DMS53 treated with DMSO at 0.1 percent for 48 hours (cell line): ENCODE measurements around the gene EFNB3.
A peak's percentile ranks its signal among the peaks of the same experiment; 100 is the strongest.

ENCODE experiments used
- DNase-seq: peaks from one replicate; lab custom pipeline; 2025; ENCODE audit not compliant: unreplicated experiment; lab: John Stamatoyannopoulos, UW

The EFNB3 gene

DNA sequence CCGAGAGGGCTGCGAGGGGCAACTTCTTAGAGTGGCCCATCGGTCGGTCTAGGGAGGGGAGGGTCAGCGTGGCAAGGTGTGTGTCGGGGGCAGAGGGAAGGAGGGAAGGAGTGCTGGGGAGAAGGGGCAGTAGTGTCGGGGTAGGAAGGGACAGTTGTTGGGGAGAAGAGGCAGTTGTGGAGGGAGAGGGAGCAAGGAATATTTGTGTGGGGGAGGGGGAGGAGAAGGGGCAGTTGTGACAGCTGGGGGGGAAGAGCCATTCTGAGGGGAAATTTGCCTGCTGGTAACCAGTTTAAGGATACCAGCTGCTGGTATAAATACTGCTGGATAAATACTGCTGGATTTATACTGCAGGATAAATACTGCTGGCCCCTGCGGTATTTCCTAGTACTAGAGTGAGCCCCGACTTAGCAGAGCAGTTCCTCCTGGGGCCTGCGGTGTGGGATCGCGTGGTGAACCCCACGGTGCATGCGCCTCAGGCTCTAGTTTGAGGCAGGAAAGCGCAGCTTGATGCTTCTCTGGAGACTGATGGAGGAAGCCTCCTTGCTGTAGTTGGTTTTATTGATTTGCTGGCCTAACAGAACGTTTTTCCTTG, 12.9 kb downstream of the EFNB3 start:
- DNase-seq: peak; percentile 56

GRCh38 chr17:7719661-7720060, 14.7 kb downstream of the EFNB3 start:
- no peak for DNase-seq

DNA sequence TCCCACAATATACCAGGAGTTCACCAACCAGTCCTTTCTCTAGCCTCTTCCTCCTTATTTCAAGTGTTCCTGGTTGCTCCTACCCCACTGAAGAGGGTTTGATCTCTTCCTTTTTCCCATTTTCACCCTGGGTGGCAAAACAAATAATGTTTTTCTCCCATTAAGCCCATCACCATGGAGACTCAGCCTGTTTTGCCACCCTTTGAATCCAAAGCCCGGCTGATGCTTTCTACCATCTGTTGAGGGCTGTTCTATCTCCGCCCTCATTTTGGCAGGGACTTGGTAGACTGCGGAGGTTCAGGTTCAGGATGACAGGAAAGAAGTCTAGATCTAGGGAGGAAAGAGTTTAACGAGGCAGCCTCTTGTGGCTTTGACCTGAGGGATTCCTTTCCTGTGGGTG, 15.1 kb downstream of the EFNB3 start:
- no peak for DNase-seq

- DNase-seq: no peak
Observed at GRCh38 chr17:7721612-7722011, 16.6 kb downstream of the EFNB3 start.

- no peak for DNase-seq
Observed at GRCh38 chr17:7727886-7728285, 22.9 kb downstream of the EFNB3 start.

DNA sequence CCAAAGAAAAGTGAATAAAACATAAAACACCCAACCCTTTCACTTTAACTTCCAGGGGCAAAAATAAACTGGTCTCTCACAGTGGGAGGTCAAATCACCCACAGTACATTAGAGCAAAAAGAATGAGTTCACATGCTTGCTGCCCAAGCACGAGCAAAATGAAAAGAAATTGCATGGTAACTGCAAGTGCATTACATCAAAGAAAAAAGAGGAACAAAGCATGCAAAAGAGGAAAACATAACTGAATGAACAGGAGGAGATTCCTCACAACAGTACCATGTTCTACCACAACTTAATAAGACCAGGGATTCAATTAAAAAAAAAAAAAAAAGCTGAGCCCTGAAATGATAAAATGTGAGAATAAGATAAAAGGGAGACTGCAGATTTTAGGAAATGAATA, 24.8 kb downstream of the EFNB3 start:
- no peak for DNase-seq

DNA sequence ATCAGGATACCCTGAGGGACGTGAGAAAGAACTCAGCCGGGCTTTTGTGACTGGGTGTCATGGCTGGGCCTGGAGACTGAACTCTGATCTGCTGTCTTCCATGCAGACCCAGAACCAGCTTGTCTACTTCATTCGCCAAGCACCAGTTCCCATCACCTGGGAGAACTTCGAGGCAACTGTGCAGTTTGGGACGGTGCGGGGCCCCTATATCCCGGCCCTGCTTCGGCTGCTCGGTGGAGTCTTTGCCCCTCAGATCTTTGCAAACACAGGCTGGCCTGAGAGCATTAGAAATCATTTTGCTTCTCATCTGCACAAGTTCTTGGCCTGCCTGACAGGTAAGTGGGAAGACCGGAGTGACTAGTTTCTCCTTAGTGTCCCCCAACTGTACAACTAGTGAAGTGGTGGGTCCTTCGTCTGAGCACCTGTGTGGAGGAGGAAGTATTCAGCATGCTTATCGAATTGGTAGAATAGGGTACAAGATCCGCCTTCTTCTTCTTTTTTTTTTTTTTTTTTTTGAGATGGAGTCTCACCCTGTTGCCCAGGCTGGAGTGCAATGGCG, 28.1 kb downstream of the EFNB3 start:
- DNase-seq: no peak

GRCh38 chr17:7737601-7738000, 32.6 kb downstream of the EFNB3 start:
- DNase-seq: no peak

GRCh38 chr17:7739746-7740145, 34.7 kb downstream of the EFNB3 start:
- no peak for DNase-seq

- DNase-seq: peak; percentile 65
Observed at GRCh38 chr17:7740481-7741001, 35.5 kb downstream of the EFNB3 start.

DNA sequence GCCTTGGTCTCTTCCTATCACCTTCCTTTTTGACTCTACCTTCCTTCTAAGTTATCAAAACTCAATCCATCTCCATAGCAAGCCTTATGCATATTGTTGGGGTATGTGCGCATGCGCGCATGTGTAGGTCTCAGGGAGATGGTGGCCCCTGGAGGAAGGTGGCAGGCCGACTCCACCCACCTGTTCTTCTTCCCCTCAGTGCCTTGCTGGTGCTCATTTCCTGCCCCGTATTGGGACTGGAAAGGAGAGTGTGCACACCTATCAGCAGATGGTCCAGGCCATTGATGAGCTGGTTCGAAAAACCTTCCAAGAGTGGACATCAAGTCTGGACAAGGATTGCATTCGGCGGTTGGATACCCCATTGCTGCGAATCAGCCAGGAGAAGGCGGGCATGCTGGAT, 37.7 kb downstream of the EFNB3 start:
- no peak for DNase-seq

DNA sequence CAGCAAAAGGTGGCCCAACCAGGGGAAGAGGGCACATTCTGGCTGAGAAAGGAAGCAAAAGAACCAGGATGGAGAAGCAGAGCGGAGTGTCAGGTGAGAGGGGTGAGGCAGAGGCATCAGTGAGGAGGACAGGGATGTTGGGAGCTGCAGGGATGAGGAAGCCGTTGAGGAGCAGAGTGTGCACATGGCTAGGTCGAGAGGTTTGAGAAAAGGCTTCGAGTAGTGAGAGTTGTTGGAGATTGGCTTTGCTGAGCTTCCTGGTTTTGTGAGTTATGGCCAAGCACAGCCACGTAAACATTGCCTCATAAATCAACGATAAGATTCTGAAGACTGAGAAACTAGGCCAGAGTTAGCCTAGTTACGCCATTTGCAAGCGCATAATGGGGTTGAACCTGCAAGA, 39.4 kb downstream of the EFNB3 start:
- no peak for DNase-seq

- no peak for DNase-seq
Observed at GRCh38 chr17:7745748-7746470, 40.9 kb downstream of the EFNB3 start.

DNA sequence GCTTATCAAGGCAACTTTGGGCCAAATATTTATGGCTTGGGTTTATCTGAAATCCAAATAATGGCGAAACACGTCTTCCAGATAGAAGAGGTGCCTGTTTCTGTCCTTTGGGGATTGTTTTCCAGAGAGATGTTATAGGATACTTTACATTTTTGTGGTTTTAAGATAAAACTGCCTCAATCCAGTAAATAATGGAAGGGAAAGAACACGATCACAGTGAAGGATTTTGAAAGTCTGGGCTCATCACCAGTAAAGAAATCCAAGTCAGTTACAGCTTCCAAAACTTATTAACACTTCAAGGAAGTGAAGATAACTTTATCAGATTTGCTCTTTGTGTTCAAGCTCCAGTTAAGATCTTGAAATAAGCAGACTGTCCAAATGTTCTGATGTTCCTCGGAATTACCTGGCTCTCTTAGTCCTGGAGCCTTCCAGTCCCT, 42.7 kb downstream of the EFNB3 start:
- no peak for DNase-seq

DNA sequence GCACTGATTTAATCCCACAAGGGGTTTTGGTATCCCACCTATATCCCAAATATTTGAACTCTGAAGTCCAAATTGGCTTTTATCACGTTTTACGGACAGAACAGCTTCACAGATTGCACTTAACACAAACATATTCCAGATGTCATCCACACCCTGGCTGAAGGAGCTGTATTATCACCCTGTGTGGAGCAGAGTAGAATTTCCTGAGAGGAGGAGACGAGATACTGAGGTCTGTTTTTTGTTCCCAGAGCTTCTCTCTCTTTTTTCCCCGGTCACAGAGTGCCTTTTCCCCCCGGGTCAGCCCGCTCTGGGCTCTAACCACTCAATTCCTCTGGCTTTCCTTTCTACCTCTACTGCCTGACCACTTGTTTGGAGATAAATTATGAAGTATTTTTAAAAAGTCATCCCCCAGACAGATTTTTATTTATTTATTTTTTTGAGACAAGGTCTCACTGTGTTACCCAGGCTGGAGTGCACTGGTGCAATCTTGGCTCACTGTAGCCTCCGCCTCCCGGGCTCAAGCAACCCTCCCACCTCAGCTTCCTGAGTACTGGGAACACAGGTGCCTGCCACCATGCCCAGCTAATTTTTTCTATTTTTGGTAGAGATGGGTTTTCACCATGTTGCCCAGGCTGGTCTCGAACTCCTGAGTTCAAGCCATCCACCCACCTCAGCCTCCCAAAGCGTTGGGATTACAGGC, 43.2 kb downstream of the EFNB3 start:
- no peak for DNase-seq

DNA sequence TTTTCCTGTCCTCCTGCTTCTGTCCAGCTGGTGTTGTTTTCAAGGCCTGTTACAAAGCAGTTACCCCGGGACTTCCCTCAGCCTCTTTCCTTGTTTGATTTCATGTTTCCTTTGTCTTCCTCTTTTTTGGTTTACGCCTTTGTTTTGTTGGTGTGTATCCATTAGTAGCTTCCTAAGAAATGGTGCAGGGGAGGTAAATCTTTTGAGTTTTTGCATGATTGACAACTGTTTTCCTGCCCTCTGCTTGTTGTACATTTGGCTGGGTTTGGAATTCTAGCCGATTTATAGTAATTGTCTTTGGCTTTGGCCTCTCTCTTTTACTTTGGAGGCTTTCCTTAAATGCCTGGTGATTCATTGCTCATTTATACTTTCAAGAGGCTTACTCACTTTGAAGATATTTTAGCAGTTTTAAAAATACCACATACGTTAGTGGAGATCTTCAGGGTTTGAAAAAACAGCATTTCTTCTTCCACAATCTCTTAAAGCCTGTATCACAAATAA, 45.4 kb downstream of the EFNB3 start:
- DNase-seq: no peak

- no peak for DNase-seq
Observed at GRCh38 chr17:7754656-7755055, 49.7 kb downstream of the EFNB3 start.

DNA sequence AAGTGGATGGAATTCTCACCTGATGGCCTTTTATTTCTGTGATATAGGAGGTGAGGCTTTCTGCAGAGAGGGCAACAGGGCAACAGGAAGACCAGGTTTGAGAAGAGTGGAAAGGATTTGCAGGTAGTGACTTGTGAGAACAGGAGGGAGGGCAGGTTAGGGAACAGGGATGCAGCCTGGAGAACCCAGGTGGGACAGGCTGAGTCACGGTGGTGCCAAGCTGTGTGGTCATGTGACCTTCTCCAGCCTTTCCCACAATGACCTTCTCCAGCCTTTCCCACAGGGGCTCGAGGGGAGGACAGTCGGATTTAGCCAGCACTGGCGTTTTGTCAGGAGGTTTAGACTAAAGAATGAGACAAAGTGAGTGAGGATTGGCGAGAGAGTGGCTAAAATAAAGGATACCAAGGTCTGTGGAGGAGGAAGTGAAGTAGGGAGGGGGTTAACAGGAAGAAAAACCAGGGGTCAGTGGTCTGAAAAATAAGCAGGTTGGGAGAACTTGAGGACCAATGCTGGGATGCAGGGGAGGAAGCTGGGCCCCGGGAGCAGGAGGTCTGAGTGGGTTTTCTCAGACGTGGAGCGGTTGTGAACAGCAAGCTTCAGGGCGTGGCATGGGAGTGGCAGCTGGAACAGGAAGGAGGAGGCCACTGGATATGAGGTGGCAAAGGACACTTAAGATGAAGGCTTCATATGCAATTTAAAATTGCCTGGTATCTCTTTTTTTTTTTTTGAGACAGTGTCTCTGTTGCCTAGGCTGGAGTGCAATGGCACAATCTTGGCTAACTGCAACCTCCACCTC, 50.3 kb downstream of the EFNB3 start:
- DNase-seq: no peak

GRCh38 chr17:7756968-7757367, 52.0 kb downstream of the EFNB3 start:
- DNase-seq: no peak
